Breast epithelium (tissue), 3 donors: ENCODE results near the gene TENM3.

Experiments
- POLR2A ChIP-seq: fragments of 450-650 bp; IDR thresholded peaks from one replicate; pipeline ENCODE4 v1.6.1; 2016; ENCODE audit warnings: antibody characterized with exemption, mild to moderate bottlenecking, moderate library complexity
- TF ChIP-seq, protein P1 (sequence below), 3 donors: fragments of 450-650 bp; IDR thresholded peaks; one replicate each; pipeline ENCODE4 v1.5.1; 2016 to 2017; ENCODE audit warnings: antibody characterized with exemption in 3 of 3, mild to moderate bottlenecking in 3 of 3, moderate library complexity in 3 of 3

DNA sequence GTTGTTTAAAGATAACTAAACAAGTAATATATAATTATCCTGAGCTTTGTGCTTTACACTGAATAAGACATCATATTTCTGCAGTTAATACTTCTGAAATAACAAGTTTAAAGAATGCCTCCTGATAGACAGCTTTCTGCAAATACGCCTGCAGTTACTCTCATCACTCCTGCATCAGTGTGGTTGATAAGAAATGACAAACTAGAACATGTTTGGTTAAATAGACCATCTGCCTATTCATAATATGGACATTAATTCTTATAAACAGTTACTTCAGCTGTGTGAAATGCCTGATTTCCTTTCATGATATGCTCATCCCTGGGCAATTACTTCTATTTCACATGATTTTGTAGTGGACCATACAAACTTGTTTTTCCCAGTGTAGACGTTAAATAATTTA, 7.0 kb upstream of the TENM3 start:
- TF ChIP-seq, protein P1, sequence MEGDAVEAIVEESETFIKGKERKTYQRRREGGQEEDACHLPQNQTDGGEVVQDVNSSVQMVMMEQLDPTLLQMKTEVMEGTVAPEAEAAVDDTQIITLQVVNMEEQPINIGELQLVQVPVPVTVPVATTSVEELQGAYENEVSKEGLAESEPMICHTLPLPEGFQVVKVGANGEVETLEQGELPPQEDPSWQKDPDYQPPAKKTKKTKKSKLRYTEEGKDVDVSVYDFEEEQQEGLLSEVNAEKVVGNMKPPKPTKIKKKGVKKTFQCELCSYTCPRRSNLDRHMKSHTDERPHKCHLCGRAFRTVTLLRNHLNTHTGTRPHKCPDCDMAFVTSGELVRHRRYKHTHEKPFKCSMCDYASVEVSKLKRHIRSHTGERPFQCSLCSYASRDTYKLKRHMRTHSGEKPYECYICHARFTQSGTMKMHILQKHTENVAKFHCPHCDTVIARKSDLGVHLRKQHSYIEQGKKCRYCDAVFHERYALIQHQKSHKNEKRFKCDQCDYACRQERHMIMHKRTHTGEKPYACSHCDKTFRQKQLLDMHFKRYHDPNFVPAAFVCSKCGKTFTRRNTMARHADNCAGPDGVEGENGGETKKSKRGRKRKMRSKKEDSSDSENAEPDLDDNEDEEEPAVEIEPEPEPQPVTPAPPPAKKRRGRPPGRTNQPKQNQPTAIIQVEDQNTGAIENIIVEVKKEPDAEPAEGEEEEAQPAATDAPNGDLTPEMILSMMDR (IDR thresholded peaks at IDR 0.05) = no peak
- TF ChIP-seq POLR2A = no peak
